Right ventricle myocardium inferior (tissue), 1 donor: ENCODE measurements around the gene TTC4. TPM values are rescaled to one million over a fixed set of nuclear protein-coding genes. Genes with fewer than 3 reads are reported as not detected.

ENCODE experiments used
- total RNA-seq: library from RNA; stranded (reverse); fragmentation: NEBNext Ultra II Directional; extraction: Animal tissue kit (Norgen Biotek cat#: 25700); gene quantifications from one replicate; pipeline ENCODE4 v1.2.1, GENCODE V29; 2021
- donor health status: DM: no; HTN: yes; CAD: no; lungs with severe emphysema.

The TTC4 gene
- total RNA-seq, 1 donor from 2014 or later: 12.8 TPM

Other genes with a start within 250 kb of the TTC4 start
- gene ACOT11, start 167.6 kb upstream of the TTC4 start, total RNA-seq: 43.4 TPM
- gene FAM151A, start 92.3 kb upstream of the TTC4 start, total RNA-seq: 1.5 TPM
- 3.8 TPM for gene MROH7, start 74.1 kb upstream of the TTC4 start, total RNA-seq
- gene PARS2, start 48.7 kb downstream of the TTC4 start, total RNA-seq: 4.2 TPM
- not detected for gene TTC22, start 85.5 kb downstream of the TTC4 start, total RNA-seq
- gene DHCR24, start 171.3 kb downstream of the TTC4 start, total RNA-seq: 12.0 TPM